Neutrophil (primary cell): Measurements from ENCODE around the gene GADL1.

Source experiments
- H3K27ac ChIP-seq: fragments of 200-600 bp; sonication (generic); 2 replicates; pipeline ENCODE4 v1.5.1; 2016; ENCODE audit warnings: mild to moderate bottlenecking, moderate library complexity
- H3K27me3 ChIP-seq: fragments of 200-600 bp; sonication (generic); 2 replicates; pipeline ENCODE4 v1.6.0; 2016; ENCODE audit warnings: mild to moderate bottlenecking
- H3K36me3 ChIP-seq: fragments of 200-600 bp; sonication (generic); 2 replicates; pipeline ENCODE4 v1.5.1; 2017
- H3K4me1 ChIP-seq, 2 experiments: fragments of 200-600 bp in 1 of 2; sonication (generic) in 1 of 2; 1 replicate in 1 of 2; 2 replicates in 1 of 2; pipeline versions ENCODE4 v1.5.1 to v1.6.1; 2013 to 2016; ENCODE audit warnings: low read depth in 1 of 2, low read length in 1 of 2, mild to moderate bottlenecking in 1 of 2, moderate library complexity in 1 of 2; ENCODE audit not compliant: control insufficient read depth in 1 of 2, insufficient read depth in 1 of 2
- H3K4me3 ChIP-seq, 2 experiments: fragments of 200-600 bp in 1 of 2; sonication (generic) in 1 of 2; 1 replicate in 1 of 2; 2 replicates in 1 of 2; pipeline ENCODE4 v1.5.1; 2013 to 2016; ENCODE audit warnings: low read depth in 1 of 2, low read length in 1 of 2, mild to moderate bottlenecking in 1 of 2, moderate library complexity in 1 of 2
- H3K9me3 ChIP-seq: fragments of 200-600 bp; sonication (generic); 2 replicates; pipeline ENCODE4 v1.5.1; 2016
- TF ChIP-seq, protein P1 (sequence below): fragments of 200-600 bp; sonication (generic); IDR thresholded peaks from 2 replicates; pipeline ENCODE4 v1.5.1; 2016; ENCODE audit warnings: antibody characterized with exemption

The GADL1 gene

GRCh38 chr3:30864132-30864531, 30.3 kb downstream of the GADL1 start:
- H3K27ac ChIP-seq, result no peak overlapping the region
- no peaks in the 10 kb centered on the region for H3K36me3 ChIP-seq
- no peaks in the 10 kb centered on the region for H3K27me3 ChIP-seq
- TF ChIP-seq, protein P1, sequence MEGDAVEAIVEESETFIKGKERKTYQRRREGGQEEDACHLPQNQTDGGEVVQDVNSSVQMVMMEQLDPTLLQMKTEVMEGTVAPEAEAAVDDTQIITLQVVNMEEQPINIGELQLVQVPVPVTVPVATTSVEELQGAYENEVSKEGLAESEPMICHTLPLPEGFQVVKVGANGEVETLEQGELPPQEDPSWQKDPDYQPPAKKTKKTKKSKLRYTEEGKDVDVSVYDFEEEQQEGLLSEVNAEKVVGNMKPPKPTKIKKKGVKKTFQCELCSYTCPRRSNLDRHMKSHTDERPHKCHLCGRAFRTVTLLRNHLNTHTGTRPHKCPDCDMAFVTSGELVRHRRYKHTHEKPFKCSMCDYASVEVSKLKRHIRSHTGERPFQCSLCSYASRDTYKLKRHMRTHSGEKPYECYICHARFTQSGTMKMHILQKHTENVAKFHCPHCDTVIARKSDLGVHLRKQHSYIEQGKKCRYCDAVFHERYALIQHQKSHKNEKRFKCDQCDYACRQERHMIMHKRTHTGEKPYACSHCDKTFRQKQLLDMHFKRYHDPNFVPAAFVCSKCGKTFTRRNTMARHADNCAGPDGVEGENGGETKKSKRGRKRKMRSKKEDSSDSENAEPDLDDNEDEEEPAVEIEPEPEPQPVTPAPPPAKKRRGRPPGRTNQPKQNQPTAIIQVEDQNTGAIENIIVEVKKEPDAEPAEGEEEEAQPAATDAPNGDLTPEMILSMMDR, result no peak
- no peak overlapping the region for H3K4me3 ChIP-seq
- no peaks in the 10 kb centered on the region for H3K4me1 ChIP-seq
- H3K9me3 ChIP-seq, result no peaks in the 10 kb centered on the region

- H3K4me3 ChIP-seq, result no peak overlapping the region
- no peaks in the 10 kb centered on the region for H3K36me3 ChIP-seq
- H3K4me1 ChIP-seq, result no peaks in the 10 kb centered on the region
- H3K9me3 ChIP-seq, result no peaks in the 10 kb centered on the region
- TF ChIP-seq, protein P1, result no peak
- H3K27me3 ChIP-seq, result no peaks in the 10 kb centered on the region
- no peak overlapping the region for H3K27ac ChIP-seq
These were observed 32.5 kb downstream of the GADL1 start for GRCh38 chr3:30862004-30862403.

- TF ChIP-seq, protein P1, result no peak
- Histone ChIP-seq H3K9me3 (no peaks in the 10 kb centered on the region), H3K27me3 (no peaks in the 10 kb centered on the region), H3K4me3 (no peak overlapping the region), H3K4me1 (no peaks in the 10 kb centered on the region), H3K27ac (no peak overlapping the region), H3K36me3 (no peaks in the 10 kb centered on the region)
These were observed 35.5 kb downstream of the GADL1 start for GRCh38 chr3:30858894-30859389.

DNA sequence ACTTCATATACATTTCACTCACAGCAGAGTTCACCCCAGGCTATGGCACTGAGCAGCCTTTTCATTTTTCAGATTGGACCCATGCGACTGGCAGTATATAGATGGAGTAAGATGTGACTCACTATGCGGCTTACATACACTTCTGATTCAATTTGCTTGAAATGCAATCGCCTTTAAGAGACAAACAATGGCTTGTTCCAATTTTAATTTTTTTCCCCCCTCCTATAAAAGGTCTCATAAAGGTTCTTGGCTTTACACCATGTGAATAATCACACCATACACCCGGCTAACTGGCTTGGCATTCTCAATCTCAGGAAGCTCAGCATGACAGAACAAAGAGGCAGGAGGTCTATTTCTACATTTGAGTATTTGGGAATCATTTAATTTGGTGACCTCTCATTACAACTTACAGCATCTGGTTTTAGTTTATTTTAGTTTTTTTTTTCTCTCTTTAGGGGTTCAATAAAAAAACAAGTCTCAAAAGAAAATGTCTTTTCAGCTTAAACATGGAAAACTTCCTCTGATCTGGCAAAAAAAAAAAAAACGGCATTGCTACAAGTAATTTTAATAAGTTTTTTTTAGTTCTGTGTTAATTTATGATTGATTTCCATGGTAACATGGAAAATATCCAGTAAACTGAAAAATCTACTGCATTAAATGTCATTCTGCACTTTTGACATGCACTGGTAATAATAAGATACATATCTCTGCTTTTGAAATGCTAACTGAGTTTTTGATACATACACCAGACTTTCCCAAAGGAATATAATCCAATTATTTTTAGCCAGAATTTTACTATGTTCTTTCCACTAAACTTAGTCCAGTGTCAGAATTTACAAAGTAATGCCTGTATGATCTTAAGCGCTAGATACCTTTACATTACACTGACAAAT, 38.8 kb downstream of the GADL1 start:
- Histone ChIP-seq H3K27me3 (no peaks in the 10 kb centered on the region), H3K36me3 (no peaks in the 10 kb centered on the region), H3K4me3 (no peak overlapping the region), H3K9me3 (no peaks in the 10 kb centered on the region), H3K27ac (no peak overlapping the region), H3K4me1 (no peaks in the 10 kb centered on the region)
- TF ChIP-seq, protein P1, result no peak

- Histone ChIP-seq H3K4me3 (no peak overlapping the region), H3K27me3 (no peaks in the 10 kb centered on the region), H3K36me3 (no peaks in the 10 kb centered on the region), H3K27ac (no peak overlapping the region), H3K4me1 (no peaks in the 10 kb centered on the region), H3K9me3 (no peaks in the 10 kb centered on the region)
- TF ChIP-seq, protein P1, result no peak
These were observed 41.6 kb downstream of the GADL1 start for GRCh38 chr3:30852833-30853232.
